DND-41 (cell line): Measurements from ENCODE around the gene MGAT4A.
"Not testable (repeated sequence)": the region's sequence is repeated elsewhere in the genome, so short reads cannot be mapped to it uniquely, and the experiment has no call there.

ENCODE experiments used
- ATAC-seq: fragments of 200-7000 bp; cut with Tn5 transposase; 3 replicates; pipeline ENCODE4 v1.9.1; 2021; ENCODE audit warnings: low read depth; ENCODE audit not compliant: insufficient read depth
- DNase-seq: peaks from one replicate; pipeline ENCODE4 v3.0.0-alpha.2; 2020
- H2AFZ ChIP-seq: 2 replicates; pipeline ENCODE4 v1.6.0; 2012; ENCODE audit warnings: low read depth, low read length
- H3K27ac ChIP-seq: 2 replicates; pipeline ENCODE4 v1.5.1; 2012; ENCODE audit warnings: low read length, inconsistent platforms
- H3K27me3 ChIP-seq: fragments of 200-600 bp; sonication (generic); 2 replicates; pipeline ENCODE4 v1.6.0; 2012; ENCODE audit warnings: low read length, mild to moderate bottlenecking, inconsistent platforms; ENCODE audit not compliant: insufficient read depth, poor library complexity
- H3K36me3 ChIP-seq: 2 replicates; pipeline ENCODE4 v1.5.1; 2012; ENCODE audit warnings: low read length, inconsistent platforms; ENCODE audit not compliant: insufficient read depth
- H3K4me1 ChIP-seq: 2 replicates; pipeline ENCODE4 v1.5.1; 2012; ENCODE audit warnings: mild to moderate bottlenecking, low read length; ENCODE audit not compliant: insufficient read depth
- H3K4me2 ChIP-seq: 2 replicates; pipeline ENCODE4 v1.6.0; 2012; ENCODE audit warnings: mild to moderate bottlenecking, moderate library complexity, low read length, inconsistent platforms; ENCODE audit not compliant: insufficient read depth
- H3K4me3 ChIP-seq, 2 experiments: fragments of 200-600 bp in 1 of 2; shearing (Covaris generic) in 1 of 2; 2 replicates each; pipeline ENCODE4 v1.5.1; 2012 to 2016; ENCODE audit warnings: inconsistent platforms in 2 of 2, low read length in 2 of 2, mild to moderate bottlenecking in 2 of 2, low read depth in 1 of 2, moderate library complexity in 1 of 2
- H3K79me2 ChIP-seq: 2 replicates; pipeline ENCODE4 v1.6.0; 2012; ENCODE audit warnings: low read length, inconsistent platforms; ENCODE audit not compliant: insufficient read depth
- H3K9ac ChIP-seq: 2 replicates; pipeline ENCODE4 v1.6.0; 2012; ENCODE audit warnings: low read depth, mild to moderate bottlenecking, inconsistent platforms, low read length, moderate library complexity
- H3K9me3 ChIP-seq: 2 replicates; pipeline ENCODE4 v1.5.1; 2012; ENCODE audit warnings: low read length, moderate library complexity, mild to moderate bottlenecking, inconsistent platforms; ENCODE audit not compliant: insufficient read depth, severe bottlenecking
- H4K20me1 ChIP-seq: 2 replicates; pipeline ENCODE4 v1.6.0; 2012; ENCODE audit warnings: low read length; ENCODE audit not compliant: insufficient read depth
- CTCF ChIP-seq: IDR thresholded peaks from 2 replicates; pipeline ENCODE4 v1.5.1; 2012; ENCODE audit warnings: borderline replicate concordance, low read length, moderate library complexity, mild to moderate bottlenecking; ENCODE audit not compliant: poor library complexity, severe bottlenecking; ENCODE audit errors: extremely low read depth
- EZH2 ChIP-seq: IDR thresholded peaks from 3 replicates; pipeline ENCODE4 v1.6.1; 2012; ENCODE audit warnings: borderline replicate concordance, low read depth, mild to moderate bottlenecking, moderate library complexity, low read length, inconsistent platforms; ENCODE audit not compliant: severe bottlenecking

Gene MGAT4A

GRCh38 chr2:98730707-98731040 lies 258 bp downstream of the MGAT4A start:
- Histone ChIP-seq H3K36me3 (peaks cover 7% of the 10 kb centered on the region), H2AFZ (peak overlapping the region; percentile 23; the same call in 1 of the 2 replicates), H3K27ac (peak overlapping the region; percentile 59), H3K9ac (peak overlapping the region; percentile 66), H3K9me3 (no peaks in the 10 kb centered on the region), H3K4me2 (peak overlapping the region; percentile 68), H4K20me1 (peaks cover 11% of the 10 kb centered on the region; the same call in 1 of the 2 replicates), H3K27me3 (no peaks in the 10 kb centered on the region), H3K4me3 (peak overlapping the region; percentile 27 to 60; a peak in 3 of 4 replicates), H3K4me1 (peaks cover 86% of the 10 kb centered on the region), H3K79me2 (peaks cover 70% of the 10 kb centered on the region)
- DNase-seq = no peak
- peak; percentile 9; the same call in 1 of the 3 replicates for ATAC-seq
- TF ChIP-seq CTCF (peak; percentile 21), EZH2 (no peak)

- Histone ChIP-seq H4K20me1 (peaks cover 11% of the 10 kb centered on the region; the same call in 1 of the 2 replicates), H3K4me1 (peaks cover 83% of the 10 kb centered on the region), H3K79me2 (peaks cover 75% of the 10 kb centered on the region), H3K27ac (peak overlapping the region; percentile 59), H3K9me3 (no peaks in the 10 kb centered on the region), H3K4me2 (peak overlapping the region; percentile 68), H3K36me3 (peaks cover 11% of the 10 kb centered on the region), H3K27me3 (no peaks in the 10 kb centered on the region), H2AFZ (peak overlapping the region; percentile 23), H3K4me3 (peak overlapping the region; percentile 27 to 60), H3K9ac (peak overlapping the region; percentile 66)
- ATAC-seq = peak; percentile 51
- no peak for TF ChIP-seq CTCF
- no peak for TF ChIP-seq EZH2
- peak; percentile 74 for DNase-seq
Measured at GRCh38 chr2:98730053-98730706, 752 bp downstream of the MGAT4A start.

- Histone ChIP-seq H3K4me3 (peak overlapping the region; percentile 27 to 60), H3K9ac (peak overlapping the region; percentile 66), H3K36me3 (peaks cover 16% of the 10 kb centered on the region), H3K9me3 (no peaks in the 10 kb centered on the region), H2AFZ (no peak overlapping the region), H3K27me3 (no peaks in the 10 kb centered on the region), H3K27ac (peak overlapping the region; percentile 59), H4K20me1 (peaks cover 11% of the 10 kb centered on the region; the same call in 1 of the 2 replicates), H3K79me2 (peaks cover 80% of the 10 kb centered on the region), H3K4me1 (peaks cover 78% of the 10 kb centered on the region), H3K4me2 (peak overlapping the region; percentile 68)
- ATAC-seq = no peak
- DNase-seq = no peak
- TF ChIP-seq EZH2 = no peak
- TF ChIP-seq CTCF = no peak
Measured at GRCh38 chr2:98729652-98730051, 1.3 kb downstream of the MGAT4A start.

GRCh38 chr2:98728088-98728718 lies 2.7 kb downstream of the MGAT4A start:
- peak overlapping the region; percentile 67 for H3K27ac ChIP-seq
- peaks cover 30% of the 10 kb centered on the region for H3K36me3 ChIP-seq
- H3K4me3 ChIP-seq = peak overlapping the region in 1 of 2 experiments; percentile 60; a peak in 2 of 4 replicates
- peaks cover 16% of the 10 kb centered on the region for H4K20me1 ChIP-seq
- H2AFZ ChIP-seq, H3K9me3 ChIP-seq, H3K27me3 ChIP-seq: not testable (repeated sequence)
- H3K9ac ChIP-seq = peak overlapping the region; percentile 66
- peak; percentile 33 for DNase-seq
- peaks cover 63% of the 10 kb centered on the region for H3K4me1 ChIP-seq
- peaks cover 94% of the 10 kb centered on the region for H3K79me2 ChIP-seq
- peak overlapping the region; percentile 68 for H3K4me2 ChIP-seq
- peak; percentile 31; the same call in 2 of the 3 replicates for ATAC-seq
